Lower leg skin (tissue), 3 donors: ENCODE measurements around the gene PDGFC.

Experiments used
- CTCF ChIP-seq, 3 donors: fragments of 450-650 bp; IDR thresholded peaks; one replicate each; pipeline ENCODE4 v1.5.1; 2016; ENCODE audit warnings: antibody characterized with exemption in 3 of 3, mild to moderate bottlenecking in 3 of 3, moderate library complexity in 2 of 3
- POLR2A ChIP-seq, 2 donors: fragments of 450-650 bp; IDR thresholded peaks; one replicate each; pipeline ENCODE4 v1.6.1; 2016 to 2017; ENCODE audit warnings: antibody characterized with exemption in 2 of 2, mild to moderate bottlenecking in 1 of 2, moderate library complexity in 1 of 2

DNA sequence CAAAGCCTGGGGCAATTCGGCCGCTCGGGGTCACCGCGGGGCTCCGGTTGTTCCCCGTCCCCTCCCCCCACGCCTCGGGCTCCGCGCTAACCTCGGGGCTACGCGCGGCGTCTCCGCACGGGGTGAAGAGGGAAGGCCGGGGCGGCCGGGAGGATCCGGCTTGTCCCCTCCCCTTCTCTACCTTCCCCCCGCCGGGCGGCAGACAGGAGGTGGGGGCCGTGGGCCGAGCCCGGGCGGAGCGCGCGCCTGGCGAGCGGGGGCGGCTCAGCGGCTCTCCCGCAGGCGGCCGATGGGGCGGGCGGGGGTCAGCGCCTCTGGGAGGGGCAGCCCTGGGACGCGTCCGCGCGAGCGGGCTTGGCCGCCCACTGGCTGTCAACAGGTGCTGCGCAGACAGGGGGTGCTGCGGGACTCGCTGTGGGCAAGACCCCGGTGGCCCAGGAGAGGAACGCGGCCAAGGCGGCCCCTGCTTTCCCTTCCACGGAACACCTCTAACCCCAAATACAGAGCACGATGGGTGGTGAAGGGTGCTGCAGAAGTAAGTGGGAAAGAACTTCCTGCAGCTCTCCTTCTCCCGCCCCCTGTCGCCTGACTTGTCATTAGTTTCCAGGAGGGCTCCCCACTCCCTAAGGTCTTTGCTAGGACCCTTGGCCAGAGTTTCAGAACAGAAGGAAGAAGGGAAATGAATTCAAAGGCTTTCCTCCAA lies at the start of gene PDGFC:
- TF ChIP-seq CTCF (IDR thresholded peaks at IDR 0.05) = no peak
- no peak for TF ChIP-seq POLR2A (IDR thresholded peaks at IDR 0.05)
